GM18867 (cell line): Measurements from ENCODE around the gene ZFPL1.
A peak's percentile ranks its signal among the peaks of the same experiment; 100 is the strongest.

Experiments used
- ATAC-seq: cut with Tn5 transposase; IDR thresholded peaks from one replicate; pipeline ENCODE4 v1.9.1; 2021; ENCODE audit warnings: mild to moderate bottlenecking, moderate library complexity; ENCODE audit not compliant: unreplicated experiment

ZFPL1 gene

DNA sequence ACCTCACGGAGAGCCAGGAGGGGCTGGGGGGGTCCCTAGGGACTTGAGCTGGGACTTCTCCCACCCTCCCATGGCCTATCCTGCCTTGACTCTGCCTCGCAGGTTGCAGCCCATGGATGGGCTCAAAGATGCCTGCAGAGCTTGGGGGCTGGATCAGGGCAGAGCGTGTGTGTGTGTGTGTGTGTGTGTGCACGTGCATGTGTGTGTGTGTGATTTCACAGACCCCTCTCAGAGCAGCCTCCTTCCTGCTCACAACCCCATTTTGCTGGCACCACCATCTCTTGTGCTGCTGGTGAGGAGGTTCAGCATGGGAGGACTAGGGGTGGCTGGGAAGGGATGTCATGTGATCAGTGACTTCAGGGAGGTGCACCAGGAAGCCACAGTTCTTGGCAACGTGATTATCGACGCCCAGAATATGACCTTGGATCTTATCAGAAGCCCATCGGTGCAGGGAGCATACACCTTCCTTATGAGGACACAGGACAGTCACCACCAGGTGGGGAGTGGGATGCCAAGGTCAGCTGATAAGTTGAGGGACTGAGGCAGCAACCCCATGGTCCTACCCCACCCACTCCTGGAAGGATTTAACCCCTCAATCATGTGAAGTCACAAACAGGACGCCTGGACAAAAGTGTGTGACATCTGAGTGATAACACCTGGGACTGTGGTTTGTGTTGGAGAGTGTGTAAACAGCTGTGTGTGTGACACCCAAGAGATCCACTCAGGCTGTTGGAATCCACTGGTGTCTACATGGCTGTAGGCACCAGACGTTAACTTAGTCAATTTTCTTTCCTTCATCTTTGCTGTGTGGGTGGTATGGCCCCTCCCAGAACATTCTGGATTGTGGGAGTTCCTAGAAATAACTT, 23.8 kb upstream of the ZFPL1 start:
- no peak for ATAC-seq

DNA sequence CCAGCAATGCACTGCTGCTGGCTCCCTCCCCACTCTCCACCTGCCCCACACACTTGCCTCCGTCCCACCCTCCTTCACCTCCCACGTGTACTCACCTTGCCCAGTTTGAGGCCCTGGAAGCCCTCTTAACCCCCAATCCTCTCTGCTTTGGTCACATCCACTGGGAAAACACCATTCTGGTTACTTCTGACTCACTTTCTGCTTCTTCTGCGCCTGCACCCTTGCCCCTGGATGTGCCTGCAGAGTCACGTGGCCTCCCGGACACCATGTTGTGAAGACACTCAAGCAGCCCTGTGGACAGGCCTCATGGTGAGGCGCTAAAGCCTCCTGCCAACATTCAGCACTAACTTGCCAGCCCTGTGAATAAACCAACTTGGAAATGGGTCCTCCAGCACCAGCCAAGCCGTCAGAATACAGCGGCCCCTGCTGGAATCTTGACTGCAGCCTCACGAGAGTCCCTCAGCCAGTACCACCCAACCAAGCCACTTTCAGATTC, 23.1 kb upstream of the ZFPL1 start:
- ATAC-seq, result no peak

DNA sequence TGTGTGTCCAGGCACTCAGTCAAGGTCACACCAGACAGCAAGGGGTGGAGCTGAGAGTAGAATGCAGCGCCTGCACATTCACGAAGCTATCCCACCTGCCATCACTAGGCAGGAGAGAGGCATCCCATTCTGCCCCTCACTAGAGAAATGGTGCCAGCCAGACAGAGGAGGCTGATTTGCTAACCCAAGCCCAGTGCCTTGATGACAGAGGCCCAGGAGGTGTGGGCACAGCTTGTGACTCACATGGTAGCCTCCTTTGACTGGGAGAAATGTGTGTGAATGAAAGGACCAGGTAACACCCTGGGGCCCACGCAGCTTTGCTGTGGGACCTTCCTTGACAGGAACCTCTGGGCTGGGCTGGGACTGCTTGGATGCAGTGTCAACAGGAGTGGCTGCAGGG, 20.5 kb upstream of the ZFPL1 start:
- no peak for ATAC-seq

DNA sequence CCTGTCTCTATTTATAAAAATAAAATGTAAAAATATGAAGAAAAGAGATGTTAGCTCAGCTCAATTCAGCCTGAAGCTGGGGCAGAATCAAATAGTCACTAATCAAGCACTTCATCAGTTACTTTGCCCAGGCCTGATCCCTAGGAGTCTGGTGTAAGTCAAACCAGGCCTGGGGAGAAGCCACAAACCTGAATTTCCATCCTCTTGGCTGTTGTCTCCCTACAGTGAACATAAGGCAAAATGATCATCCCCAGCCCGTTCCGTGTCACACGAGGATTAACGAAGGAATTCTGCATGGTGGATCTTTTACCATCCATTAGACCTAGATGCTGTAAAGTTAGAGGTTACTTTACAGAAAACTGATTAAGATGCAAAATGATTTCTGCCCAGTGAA, 19.2 kb upstream of the ZFPL1 start:
- no peak for ATAC-seq

DNA sequence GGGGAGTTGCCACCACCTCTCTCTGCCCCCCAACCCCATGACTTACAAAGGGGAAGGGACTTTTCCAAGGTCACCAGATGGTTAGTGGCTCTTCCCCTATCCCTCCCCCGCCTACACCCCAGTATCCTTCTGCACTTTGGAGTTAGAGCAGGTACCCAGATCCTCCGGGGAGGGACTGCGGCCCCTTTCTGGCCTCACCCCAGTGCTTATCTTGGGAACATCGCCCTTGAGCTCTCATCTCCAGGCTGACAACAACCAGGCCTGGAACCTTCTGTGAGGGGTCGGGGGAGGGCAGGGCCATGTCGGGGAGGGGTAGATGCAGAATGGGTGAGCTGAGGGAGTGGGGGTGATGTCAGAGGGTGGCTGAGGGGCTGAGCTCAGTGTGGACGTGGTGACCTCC, 18.2 kb upstream of the ZFPL1 start:
- ATAC-seq, result no peak

DNA sequence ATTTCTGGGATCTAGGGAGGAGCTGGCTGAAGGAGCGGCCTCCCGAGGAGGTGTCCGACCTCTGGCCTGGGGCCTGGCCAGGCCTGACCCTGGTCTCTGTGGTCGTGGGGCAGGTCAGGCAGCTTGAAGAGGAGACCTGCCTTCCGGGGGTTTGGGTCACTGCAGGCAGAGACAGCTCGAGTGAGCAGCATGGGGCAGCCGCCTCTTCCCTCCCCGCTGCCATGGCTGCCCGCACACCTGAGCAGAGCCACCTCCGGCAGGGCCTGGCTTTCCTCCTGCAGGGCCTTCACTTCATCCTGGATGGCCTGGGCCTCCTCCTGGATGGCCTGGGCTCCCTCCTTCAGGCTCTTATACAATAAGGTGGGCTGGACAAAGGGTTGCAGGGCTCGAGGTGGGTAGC, 17.7 kb upstream of the ZFPL1 start:
- no peak for ATAC-seq

DNA sequence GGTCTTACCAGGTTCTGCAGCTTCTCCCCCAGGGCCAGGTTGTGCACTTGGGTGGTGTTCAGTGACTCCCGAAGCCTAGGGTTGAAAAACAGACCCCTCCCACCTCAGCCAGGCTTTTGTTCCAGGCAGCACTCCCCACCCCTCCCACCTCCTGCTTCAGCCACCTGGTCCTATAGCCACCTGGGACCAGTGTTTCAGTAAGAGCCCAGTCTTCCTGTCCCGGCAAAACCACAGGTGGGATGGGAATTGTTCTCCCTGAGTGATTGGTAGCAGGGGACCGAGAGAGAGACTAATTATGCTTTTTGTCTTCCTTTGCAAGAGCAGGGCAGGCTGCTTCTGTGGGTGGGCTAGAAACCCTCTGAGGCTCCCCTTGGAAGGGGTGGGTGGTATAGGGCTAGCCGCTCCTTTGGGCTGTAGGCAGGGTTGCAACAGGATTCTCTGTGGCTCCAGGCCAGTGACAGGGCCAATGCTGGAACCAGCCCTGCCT, 17.2 kb upstream of the ZFPL1 start:
- ATAC-seq, result no peak

DNA sequence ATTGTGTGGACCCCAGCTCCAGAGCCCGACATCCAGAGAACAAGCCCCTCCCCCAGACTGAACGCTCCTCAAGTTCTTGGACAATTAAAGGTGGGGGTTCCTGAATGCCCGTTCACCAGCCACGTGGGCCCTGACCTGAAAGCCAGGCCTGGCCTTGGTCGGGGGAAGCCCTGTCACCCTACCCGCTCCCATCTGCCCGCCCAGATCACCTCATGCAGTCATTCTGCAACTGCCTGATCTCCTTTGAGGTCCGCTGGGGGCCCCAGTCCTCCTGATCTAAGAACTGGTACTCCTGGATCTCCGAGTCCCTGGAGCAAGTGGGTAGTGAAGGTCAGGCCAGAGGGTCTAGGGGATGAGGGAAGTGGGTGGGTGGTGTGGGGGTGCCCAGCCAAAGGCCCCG, 16.6 kb upstream of the ZFPL1 start:
- ATAC-seq, result no peak

DNA sequence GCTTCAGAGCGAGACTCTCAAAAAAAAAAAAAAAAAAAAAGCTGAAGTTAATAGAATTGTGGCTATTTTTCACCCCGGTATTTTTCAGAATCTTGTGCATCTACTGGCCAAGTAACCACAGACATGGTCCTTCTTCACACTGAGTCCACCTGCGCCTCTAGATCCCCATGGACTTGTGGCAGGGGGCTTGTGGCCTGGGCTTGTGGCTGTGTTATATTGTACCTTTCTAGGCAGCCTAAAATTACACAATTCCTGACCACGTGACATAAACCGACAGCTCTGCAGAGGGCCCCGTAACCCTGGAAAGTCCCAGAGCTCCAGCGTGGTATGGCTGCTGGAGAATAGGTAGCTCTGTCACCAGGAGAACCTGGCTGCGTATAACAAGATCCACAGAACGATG, 14.8 kb upstream of the ZFPL1 start:
- no peak for ATAC-seq

DNA sequence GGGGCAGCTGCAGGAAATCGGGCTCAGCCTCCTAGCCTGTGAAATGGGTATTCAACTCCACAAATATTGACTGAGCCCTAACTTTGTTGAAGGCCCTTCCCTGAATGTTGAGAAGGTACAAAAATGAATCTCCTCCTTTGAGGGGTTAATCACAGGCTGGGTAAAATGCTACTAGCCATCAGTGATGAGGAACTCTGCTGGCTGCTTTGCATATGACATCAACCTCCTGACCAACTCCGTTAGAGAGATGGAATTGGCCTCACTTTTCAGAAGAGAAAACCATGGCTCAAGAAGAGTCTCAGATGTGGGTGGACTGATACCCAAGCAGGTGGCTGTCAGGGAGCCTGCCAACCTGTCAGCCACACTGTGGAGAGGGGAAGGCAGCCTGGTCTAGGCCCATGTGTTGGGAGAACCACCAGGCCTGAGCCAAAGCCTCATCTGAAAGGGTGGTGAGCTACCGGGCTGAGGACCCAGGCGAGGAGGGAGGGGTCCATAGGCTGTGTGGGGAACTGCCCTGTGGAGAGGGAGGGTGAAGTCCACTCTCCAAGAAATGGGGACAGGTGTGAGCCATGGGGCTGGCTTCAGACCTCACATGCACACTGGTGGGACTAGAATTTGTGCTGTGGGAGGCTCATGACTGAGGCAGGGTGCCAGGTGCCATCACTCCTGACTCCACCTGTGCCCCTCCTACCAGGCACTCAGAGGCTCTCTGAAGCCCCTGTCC, 12.0 kb upstream of the ZFPL1 start:
- no peak for ATAC-seq

DNA sequence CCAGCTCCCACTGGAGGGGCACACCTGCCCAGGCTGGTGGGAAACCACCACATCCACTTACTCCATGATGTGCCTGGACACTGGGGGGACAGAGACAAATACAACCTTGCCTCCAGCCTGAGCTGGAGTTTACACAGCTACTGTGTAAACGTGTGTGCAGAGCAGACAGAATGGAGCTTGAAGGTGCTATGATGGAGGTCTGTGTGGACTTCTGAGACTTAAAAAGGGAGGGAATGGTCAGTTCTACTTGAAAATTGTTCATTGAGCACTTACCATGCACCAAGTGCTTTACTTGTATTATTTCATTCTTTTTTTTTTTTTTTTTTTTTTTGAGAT, 11.4 kb upstream of the ZFPL1 start:
- no peak for ATAC-seq

DNA sequence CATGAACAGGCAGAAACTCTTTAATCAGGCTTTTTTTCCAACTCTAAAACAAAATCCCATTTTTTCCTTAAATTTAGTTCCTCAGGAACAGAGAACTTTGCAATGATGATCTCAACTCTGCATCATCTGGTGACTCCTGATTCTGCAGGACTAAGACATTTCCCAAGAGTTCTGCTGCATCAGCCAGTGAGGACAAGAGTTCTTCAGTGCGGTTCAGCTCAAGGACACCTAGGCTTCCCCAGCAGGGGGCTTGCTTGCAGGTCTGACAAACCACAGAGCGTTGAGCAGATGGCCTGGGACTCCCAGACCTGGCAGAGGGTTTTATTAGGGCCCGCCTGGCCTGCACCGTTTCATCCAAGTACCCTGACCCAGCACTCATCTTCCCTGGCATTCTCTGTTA, 6.6 kb upstream of the ZFPL1 start:
- no peak for ATAC-seq

DNA sequence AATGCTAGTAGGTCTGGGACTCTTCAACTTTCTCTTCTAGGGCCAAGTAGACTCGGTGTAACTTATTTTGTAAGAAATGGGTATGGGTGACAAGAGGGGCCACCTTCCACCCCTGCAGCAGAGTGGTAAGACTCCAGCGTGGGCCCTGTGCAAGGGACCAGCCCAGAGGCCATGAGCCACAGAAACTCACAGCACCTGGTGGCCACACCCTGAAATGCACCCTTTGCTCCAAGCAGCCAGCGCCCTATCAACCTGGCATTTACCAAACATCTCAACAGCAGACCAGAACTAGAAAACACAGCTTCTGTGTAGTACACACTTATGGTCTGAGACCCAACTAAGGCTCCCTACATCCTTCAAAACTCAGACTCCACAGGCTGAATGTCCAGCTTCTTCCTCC, 5.9 kb upstream of the ZFPL1 start:
- peak; percentile 58 for ATAC-seq

DNA sequence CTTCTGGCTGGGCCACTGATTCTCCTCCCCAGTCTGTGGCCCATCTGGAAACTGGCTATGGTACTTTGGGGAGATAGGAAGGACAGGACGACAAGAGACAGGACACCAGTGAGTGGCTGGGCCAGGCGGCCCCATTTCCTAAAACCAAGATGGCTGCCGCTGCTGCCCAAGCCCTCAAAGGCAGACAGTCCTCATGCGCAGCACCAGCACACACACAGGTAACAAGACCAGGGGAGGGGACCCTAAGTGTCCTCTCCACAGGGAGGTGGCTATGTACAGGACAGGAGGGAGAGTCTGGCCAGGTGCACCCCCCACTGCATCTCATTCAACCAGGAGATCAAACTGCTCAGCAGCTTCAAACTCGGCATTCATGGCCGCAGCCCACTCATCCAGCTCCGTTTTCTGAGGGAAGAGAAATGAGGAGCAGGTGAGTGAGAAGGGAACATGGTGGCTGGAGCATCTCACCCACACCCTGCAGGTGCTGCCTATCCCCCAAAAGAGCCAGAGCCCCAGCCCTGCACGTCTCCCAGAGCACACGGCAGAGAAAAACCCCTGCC, 5.2 kb upstream of the ZFPL1 start:
- ATAC-seq, result no peak

DNA sequence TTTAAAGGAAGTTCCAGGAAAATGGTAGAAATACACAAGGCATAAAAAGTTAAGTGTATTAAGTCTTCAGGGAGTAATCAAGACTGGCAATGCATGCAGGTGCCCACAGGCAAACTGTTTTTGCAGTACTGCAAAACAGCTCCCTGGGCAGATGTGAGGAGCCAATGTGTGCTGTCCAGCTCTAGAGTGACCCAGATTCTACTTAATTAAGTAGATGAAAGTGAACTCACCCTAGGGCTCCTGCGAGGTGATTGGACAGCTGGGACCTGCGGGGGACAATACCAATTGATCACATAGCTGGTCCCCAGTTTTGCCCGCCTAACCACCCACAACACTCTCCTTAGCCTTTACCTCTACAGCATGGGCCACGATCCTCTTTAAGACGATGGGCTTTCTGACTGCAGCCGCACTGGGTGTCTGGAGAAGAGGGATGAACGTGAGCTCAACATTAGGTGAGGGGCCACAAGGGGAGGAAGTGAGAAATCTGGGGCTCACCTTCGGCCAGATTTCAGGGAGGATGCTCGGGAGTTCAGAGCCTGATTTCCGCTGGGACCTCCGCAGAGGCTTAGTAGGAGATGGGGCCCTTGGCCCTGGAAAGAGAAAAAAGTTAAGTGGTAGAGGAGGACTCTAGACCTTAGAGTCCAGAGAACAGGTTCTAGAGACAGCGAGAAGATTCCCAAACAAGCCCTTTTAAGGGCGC, 738 bp upstream of the ZFPL1 start:
- peak; percentile 4 for ATAC-seq

DNA sequence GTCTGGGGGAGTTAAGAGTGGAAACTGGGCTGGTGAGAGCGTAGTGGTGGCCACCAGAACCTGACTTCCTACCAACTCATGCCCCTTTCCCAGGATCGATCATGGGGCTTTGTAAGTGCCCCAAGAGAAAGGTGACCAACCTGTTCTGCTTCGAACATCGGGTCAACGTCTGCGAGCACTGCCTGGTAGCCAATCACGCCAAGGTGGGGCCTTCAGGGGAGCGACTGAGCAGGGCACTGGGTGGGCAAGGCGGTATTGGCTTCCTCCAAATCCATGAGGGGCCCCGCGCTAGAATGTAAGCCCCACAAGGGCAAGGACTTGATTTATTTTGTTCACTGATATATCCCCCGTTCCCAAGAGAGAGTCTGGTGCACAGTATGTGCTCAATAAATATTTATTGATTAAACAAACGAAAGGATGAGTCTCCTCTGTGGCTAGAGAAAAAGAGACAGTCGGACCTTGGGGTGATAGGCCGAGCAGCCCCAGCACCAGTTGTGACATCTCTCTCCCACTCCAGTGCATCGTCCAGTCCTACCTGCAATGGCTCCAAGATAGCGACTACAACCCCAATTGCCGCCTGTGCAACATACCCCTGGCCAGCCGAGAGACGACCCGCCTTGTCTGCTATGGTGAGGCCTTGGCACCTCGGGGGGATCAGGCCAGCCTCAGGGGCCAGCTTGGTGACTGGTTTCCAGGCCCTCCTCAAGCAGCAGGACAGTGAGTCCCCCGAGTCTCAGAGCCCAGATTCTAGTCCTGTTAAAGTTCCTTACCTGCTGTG, 765 bp downstream of the ZFPL1 start:
- ATAC-seq, result peak; percentile 4

DNA sequence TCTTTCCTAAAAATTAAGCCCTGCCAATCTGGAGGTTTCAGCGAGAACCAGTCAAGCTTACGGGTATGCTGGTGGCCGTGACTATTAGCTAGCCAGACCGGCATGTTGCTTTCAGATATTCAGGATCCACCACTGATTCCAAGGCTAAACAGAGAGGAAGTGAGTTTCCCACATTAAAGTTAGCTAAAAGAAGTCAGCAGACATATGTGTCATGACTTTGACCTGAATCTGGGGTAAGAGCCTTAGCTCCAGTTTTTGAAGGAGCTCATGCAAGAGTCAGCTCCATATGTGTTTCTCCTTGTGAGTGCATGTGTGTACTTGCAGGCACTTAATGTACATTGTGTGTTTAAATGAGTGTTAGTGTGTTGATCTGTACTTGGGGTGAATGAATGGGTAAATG, 1.4 kb downstream of the ZFPL1 start:
- ATAC-seq, result no peak

DNA sequence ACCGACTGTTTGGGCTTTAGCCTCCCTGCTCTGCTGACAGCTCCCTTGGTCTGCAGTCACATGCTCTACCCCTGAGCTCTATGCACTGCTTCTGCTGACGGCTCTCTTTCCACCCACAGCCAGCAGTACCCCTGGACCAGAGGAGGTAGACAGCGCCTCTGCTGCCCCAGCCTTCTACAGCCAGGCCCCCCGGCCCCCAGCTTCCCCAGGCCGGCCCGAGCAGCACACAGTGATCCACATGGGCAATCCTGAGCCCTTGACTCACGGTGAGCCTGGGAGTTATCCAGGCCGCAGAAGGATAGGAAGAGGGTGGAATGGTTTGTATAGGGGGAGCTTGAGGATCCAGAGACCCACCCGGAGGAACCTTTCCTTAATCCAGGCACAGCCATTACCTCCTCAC, 2.8 kb downstream of the ZFPL1 start:
- ATAC-seq, result no peak

DNA sequence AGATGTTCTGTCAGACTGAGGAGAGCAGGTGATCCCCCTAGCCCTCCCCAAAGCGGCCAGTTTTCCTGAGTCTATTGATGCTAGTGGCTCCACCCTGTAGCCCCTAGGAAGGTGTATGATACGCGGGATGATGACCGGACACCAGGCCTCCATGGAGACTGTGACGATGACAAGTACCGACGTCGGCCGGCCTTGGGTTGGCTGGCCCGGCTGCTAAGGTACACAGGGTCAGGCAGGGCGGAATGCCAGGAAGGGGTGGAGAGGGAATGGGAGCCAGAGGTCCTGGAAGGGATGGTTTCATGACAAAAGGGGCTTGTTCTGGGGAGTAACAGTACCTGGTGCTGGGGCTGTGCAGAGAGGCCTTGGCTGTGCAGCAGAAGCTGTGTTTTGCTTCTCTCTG, 3.2 kb downstream of the ZFPL1 start:
- no peak for ATAC-seq

DNA sequence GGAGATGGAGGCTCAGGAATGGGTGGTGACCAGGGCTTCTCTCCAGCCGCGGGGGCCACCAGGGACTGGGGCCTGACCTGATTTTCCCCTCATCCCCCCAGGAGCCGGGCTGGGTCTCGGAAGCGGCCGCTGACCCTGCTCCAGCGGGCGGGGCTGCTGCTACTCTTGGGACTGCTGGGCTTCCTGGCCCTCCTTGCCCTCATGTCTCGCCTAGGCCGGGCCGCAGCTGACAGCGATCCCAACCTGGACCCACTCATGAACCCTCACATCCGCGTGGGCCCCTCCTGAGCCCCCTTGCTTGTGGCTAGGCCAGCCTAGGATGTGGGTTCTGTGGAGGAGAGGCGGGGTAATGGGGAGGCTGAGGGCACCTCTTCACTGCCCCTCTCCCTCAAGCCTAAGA, 3.8 kb downstream of the ZFPL1 start:
- ATAC-seq, result no peak

DNA sequence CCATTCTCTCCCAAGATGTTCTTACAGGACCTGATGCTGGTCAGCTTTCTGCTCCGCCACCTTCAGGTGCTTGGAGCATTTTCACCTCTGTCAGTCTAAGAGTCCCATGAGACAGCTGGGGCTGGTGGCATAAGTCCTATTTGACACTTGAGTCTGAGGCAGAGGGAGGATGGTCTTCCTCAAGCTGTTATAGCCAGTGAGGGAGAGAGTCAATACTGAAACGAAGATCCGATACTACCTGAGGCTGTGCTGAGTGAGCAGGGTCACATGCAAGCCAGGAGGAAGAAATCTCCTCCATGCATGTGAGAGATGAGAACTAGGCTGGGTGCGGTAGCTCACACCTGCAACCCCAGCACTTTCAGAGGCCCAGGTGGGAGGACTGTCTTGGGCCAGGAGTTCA, 5.6 kb downstream of the ZFPL1 start:
- no peak for ATAC-seq
